ENCODE data around the gene IL15.
"Not testable (repeated sequence)": the region's sequence is repeated elsewhere in the genome, so short reads cannot be mapped to it uniquely, and the experiment has no call there.

Gene IL15

DNA sequence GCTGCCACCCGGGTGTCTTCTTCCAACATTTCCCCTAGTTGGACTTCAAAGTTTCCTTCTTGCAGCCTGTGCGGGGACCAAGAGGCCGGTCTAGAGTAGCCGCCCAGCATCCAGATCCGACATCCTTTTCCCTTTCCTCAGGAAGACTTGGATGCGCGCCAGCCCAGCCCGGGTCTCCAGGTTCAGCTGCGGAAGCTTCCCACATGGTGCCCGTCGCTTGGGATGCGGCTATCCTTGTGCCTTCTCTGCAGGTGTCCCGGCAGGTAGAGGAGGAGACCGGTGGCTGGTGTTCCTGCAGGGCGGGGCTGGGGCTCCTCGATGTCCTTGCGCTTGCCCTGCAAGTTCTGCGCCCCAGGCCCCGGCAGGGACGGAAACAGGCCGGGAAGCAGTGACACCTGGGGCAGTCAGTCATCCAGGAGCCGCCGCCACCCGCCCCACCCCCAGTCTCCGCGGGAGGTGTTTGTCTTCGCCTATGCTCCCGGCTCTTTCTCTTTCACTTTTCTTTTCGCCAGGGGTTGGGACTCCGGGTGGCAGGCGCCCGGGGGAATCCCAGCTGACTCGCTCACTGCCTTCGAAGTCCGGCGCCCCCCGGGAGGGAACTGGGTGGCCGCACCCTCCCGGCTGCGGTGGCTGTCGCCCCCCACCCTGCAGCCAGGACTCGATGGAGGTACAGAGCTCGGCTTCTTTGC, at the start of gene IL15:
IL15 (plus strand) TSS at position 502 of the 689 bp plus-strand sequence. CDS start 82,882 bp downstream, outside the sequence.
- FAIRE-seq = no peak
- no peak for DNase-seq (ENCODE audit: insufficient read length, low spot score)
- no peak for TF ChIP-seq CTCF (IDR thresholded peaks at IDR 0.05; ENCODE audit: insufficient read depth, missing control alignments)

DNA sequence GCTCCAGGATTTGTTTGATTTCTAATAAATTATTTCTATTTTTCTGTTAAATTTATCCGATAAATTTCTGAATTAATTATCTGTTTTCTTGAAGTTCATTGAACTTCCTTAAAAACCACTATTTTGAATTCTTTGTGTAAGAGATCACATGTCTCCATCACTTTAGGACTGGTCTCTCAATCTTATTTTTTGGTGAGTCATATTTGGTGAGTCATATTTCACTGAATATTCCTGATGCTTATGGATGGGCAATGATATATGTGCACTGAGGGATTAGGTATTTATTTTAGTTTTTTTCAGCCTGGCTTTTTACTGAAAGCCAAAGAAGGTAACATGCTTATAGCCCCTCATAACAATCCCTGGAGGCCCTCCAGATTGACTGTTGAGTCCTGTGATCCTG, 48.5 kb upstream of the IL15 start:
- DNase-seq (ENCODE audit: insufficient read length, low spot score) (no peak), FAIRE-seq (no peak)
- TF ChIP-seq CTCF (IDR thresholded peaks at IDR 0.05; ENCODE audit: insufficient read depth, missing control alignments) = no peak

GRCh38 chr4:141595531-141595930, 40.9 kb upstream of the IL15 start:
- DNase-seq (ENCODE audit: insufficient read length, low spot score) = no peak
- FAIRE-seq = no peak
- no peak for TF ChIP-seq CTCF (IDR thresholded peaks at IDR 0.05; ENCODE audit: insufficient read depth, missing control alignments)

DNA sequence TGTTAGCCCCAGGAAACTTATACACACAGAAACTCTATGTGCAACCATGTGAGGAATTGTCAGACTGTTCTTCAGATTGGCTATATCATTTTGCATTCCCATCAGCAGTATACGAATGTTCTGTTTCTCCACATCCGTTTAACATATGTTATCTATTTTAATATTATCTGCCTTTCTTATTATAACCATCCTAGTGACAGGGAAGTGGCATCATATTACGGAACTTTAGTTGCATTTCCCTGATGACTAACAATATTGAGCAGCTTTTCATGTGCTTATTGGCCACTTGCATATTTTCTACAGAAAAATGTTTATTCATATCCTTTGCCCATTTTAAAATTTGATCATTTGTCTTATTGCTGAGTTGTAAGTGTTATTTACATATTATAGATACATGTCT, 36.5 kb upstream of the IL15 start:
- no peak for FAIRE-seq
- no peak for TF ChIP-seq CTCF (IDR thresholded peaks at IDR 0.05; ENCODE audit: insufficient read depth, missing control alignments)

GRCh38 chr4:141604683-141605082, 31.7 kb upstream of the IL15 start:
- not testable (repeated sequence) for FAIRE-seq; DNase-seq (ENCODE audit: insufficient read length, low spot score)

More for the DNA sequence above, 36.5 kb upstream of the IL15 start:
- no peak for DNase-seq (ENCODE audit: insufficient read length, low spot score)

GRCh38 chr4:141605425-141605856, 30.9 kb upstream of the IL15 start:
- no peak for TF ChIP-seq CTCF (IDR thresholded peaks at IDR 0.05; ENCODE audit: insufficient read depth, missing control alignments)
- no peak for FAIRE-seq

DNA sequence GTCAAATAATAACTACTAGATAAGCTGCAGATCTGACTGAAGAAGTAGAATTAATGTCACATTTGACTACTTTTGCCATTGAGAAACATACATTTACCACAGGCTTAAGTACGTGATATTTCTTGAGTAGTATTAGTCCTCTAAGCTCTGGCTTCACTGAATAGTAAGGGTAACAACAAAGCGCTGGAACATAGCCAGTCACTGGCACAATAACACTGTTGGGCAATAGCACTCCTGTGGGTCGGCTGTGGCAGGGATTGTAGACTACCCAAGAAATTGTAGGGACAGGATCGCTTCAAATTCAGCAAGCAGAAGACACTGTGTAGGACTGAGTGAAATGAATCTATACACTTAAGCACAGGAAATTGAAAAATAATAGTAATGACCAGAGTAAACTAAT, 27.1 kb upstream of the IL15 start:
- TF ChIP-seq CTCF (IDR thresholded peaks at IDR 0.05; ENCODE audit: insufficient read depth, missing control alignments) = no peak
- no peak for DNase-seq (ENCODE audit: insufficient read length, low spot score)
- FAIRE-seq = no peak

More at GRCh38 chr4:141605425-141605856, 30.9 kb upstream of the IL15 start:
- DNase-seq (ENCODE audit: insufficient read length, low spot score) = no peak
